HepG2 (cell line): ENCODE measurements around the gene ERMARD. TPM values are rescaled to one million over a fixed set of nuclear protein-coding genes. Genes with fewer than 3 reads are reported as not detected.
A peak's percentile ranks its signal among the peaks of the same experiment; 100 is the strongest.

ENCODE experiments used
- AHDC1 ChIP-seq: sonication (generic); formaldehyde crosslinking; IDR thresholded peaks from 2 replicates; pipeline ENCODE4 v1.5.1; 2020; ENCODE audit warnings: mild to moderate bottlenecking, missing genetic modification reagents, borderline replicate concordance
- GTF2F1 ChIP-seq: fragments of 150-350 bp; IDR thresholded peaks from 2 replicates; pipeline ENCODE4 v1.6.1; 2014; ENCODE audit warnings: low read length
- JARID2 ChIP-seq: sonication (generic); formaldehyde crosslinking; IDR thresholded peaks from 2 replicates; pipeline ENCODE4 v1.8.1; 2023; ENCODE audit warnings: missing genetic modification reagents, inconsistent platforms; ENCODE audit not compliant: insufficient replicate concordance
- LRRFIP1 ChIP-seq: sonication (generic); formaldehyde crosslinking; conservative IDR thresholded peaks from 2 replicates; pipeline ENCODE4 v1.4.0; 2020; ENCODE audit warnings: missing genetic modification reagents
- POLR2A ChIP-seq, 2 experiments: IDR thresholded peaks; 2 replicates each; pipeline ENCODE4 v1.6.1; 2011; ENCODE audit warnings: low read depth in 2 of 2, low read length in 2 of 2, mild to moderate bottlenecking in 1 of 2, moderate library complexity in 1 of 2; ENCODE audit not compliant: insufficient read depth in 1 of 2
- SOX5 ChIP-seq: IDR thresholded peaks from 2 replicates; pipeline ENCODE4 v1.6.1; 2016; ENCODE audit warnings: borderline replicate concordance
- STAG1 ChIP-seq: sonication (generic); formaldehyde crosslinking; IDR thresholded peaks from 2 replicates; pipeline ENCODE4 v1.4.0; 2020; ENCODE audit warnings: missing genetic modification reagents
- TOPORS ChIP-seq: sonication (generic); formaldehyde crosslinking; IDR thresholded peaks from 2 replicates; pipeline ENCODE4 v1.8.0; 2023; ENCODE audit warnings: mild to moderate bottlenecking, missing genetic modification reagents
- polyA plus RNA-seq, 8 experiments: library from polyadenylated mRNA; depleted of rRNA in 3 of 8; stranded (reverse) in 7 of 8; unstranded in 1 of 8; fragments of >200 nt; fragmentation: Illumina TruSeq in 4 of 8; extraction: Trizol in 4 of 8; gene quantifications; 2 replicates each; pipeline versions ENCODE4 v1.2.1 to v1.2.3, GENCODE V29; 2011 to 2016; ENCODE audit warnings: low read depth in 4 of 8, missing spikeins in 1 of 8, mixed read lengths in 1 of 8; ENCODE audit not compliant: insufficient read depth in 1 of 8
- total RNA-seq, 5 experiments: library from RNA; depleted of rRNA; stranded (reverse); fragments of >200 nt; fragmentation: Illumina TruSeq; extraction: Trizol; gene quantifications; 2 replicates each; pipeline ENCODE4 v1.2.3, GENCODE V29; 2016; ENCODE audit warnings: low read depth in 1 of 5
- TF ChIP-seq, protein P1 (sequence below): sonication (generic); formaldehyde crosslinking; IDR thresholded peaks from 2 replicates; pipeline ENCODE4 v1.4.0; 2020; ENCODE audit warnings: mild to moderate bottlenecking, missing genetic modification reagents
- TF ChIP-seq, protein P2 (sequence below): IDR thresholded peaks from 2 replicates; pipeline ENCODE4 v1.6.1; 2018; ENCODE audit warnings: missing genetic modification reagents, mild to moderate bottlenecking, missing compliant biosample characterization
- TF ChIP-seq, protein P3 (sequence below): sonication (generic); formaldehyde crosslinking; IDR thresholded peaks from 2 replicates; pipeline ENCODE4 v1.4.0; 2020; ENCODE audit warnings: mild to moderate bottlenecking, missing genetic modification reagents

Gene ERMARD
- total and polyA plus RNA-seq, 2 of the 13 experiments (the other 11 are each of a cell fraction or from before 2014, with no cell fraction given): 8.8 to 10.7 TPM

GRCh38 chr6:169752074-169752623 is 727 bp downstream of the ERMARD start (continued):
- 0 out of 2 replicates have a peak, but pooled peaks have one; percentile 10 for TF ChIP-seq SOX5 (CRISPR knock-in tag)
- no peak for TF ChIP-seq GTF2F1
- TF ChIP-seq, protein P1, sequence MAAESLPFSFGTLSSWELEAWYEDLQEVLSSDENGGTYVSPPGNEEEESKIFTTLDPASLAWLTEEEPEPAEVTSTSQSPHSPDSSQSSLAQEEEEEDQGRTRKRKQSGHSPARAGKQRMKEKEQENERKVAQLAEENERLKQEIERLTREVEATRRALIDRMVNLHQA: no peak
- TF ChIP-seq TOPORS: no peak
- TF ChIP-seq LRRFIP1: no peak
- TF ChIP-seq JARID2 (CRISPR knock-in tag): no peak
- no peak for TF ChIP-seq STAG1 (CRISPR knock-in tag)
- no peak; a peak in 1 of 4 replicates for TF ChIP-seq POLR2A (IDR thresholded peaks at IDR 0.05; ENCODE audit: insufficient read depth in 1 of 2, low read depth in 2 of 2, low read length in 2 of 2)
- TF ChIP-seq, protein P2, sequence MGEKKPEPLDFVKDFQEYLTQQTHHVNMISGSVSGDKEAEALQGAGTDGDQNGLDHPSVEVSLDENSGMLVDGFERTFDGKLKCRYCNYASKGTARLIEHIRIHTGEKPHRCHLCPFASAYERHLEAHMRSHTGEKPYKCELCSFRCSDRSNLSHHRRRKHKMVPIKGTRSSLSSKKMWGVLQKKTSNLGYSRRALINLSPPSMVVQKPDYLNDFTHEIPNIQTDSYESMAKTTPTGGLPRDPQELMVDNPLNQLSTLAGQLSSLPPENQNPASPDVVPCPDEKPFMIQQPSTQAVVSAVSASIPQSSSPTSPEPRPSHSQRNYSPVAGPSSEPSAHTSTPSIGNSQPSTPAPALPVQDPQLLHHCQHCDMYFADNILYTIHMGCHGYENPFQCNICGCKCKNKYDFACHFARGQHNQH: no peak
- TF ChIP-seq, protein P3, sequence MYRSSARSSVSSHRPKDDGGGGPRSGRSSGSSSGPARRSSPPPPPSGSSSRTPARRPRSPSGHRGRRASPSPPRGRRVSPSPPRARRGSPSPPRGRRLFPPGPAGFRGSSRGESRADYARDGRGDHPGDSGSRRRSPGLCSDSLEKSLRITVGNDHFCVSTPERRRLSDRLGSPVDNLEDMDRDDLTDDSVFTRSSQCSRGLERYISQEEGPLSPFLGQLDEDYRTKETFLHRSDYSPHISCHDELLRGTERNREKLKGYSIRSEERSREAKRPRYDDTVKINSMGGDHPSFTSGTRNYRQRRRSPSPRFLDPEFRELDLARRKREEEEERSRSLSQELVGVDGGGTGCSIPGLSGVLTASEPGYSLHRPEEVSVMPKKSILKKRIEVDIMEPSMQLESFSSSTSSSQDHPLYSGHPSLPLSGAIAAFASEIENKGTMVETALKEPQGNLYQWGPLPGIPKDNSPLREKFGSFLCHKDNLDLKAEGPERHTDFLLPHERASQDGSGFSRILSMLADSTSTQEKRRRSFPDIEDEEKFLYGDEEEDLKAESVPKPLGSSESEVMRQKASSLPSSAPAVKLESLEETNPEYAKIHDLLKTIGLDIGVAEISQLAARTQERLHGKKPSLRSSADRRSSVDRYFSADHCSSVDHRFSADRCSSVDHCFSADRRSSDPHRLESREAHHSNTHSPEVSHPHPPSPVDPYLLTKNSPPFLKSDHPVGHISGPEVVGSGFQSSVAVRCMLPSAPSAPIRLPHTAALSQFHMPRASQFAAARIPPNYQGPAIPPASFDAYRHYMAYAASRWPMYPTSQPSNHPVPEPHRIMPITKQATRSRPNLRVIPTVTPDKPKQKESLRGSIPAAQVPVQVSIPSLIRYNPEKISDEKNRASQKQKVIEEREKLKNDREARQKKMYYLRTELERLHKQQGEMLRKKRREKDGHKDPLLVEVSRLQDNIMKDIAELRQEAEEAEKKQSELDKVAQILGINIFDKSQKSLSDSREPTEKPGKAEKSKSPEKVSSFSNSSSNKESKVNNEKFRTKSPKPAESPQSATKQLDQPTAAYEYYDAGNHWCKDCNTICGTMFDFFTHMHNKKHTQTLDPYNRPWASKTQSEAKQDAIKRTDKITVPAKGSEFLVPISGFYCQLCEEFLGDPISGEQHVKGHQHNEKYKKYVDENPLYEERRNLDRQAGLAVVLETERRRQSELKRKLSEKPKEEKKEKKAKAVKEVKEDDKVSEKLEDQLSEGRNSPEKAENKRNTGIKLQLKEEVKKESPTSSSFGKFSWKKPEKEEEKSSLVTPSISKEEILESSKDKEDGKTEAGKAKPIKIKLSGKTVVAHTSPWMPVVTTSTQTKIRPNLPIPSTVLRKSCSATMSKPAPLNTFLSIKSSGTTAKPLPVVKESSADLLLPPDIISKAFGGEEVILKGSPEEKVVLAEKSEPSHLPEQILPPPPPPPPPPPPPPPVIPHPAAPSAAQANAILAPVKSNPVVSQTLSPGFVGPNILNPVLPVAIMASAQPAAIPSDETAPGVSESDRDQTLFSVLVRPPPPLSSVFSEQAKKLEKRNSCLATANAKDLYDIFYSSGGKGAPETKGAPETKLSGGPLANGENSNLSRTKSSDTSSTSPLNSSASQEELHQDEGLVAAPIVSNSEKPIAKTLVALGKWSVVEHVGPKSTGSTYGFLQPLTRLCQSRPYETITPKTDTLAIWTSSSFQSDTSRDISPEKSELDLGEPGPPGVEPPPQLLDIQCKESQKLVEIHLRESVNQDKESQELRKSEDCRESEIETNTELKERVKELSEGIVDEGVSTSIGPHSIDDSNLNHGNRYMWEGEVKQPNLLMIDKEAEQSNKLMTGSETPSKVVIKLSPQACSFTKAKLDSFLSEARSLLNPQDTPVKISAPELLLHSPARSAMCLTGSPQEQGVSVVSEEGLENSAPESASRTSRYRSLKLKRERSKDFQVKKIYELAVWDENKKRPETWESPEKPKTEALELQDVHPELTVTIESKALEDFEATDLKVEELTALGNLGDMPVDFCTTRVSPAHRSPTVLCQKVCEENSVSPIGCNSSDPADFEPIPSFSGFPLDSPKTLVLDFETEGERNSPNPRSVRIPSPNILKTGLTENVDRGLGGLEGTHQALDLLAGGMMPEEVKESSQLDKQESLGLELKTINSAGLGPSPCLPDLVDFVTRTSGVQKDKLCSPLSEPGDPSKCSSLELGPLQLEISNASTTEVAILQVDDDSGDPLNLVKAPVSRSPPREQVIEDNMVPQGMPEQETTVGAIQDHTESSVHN: no peak
- TF ChIP-seq AHDC1 (CRISPR knock-in tag): no peak
